Keratinocyte (primary cell): ENCODE results near the gene CD81.

Experiments used
- EZH2 ChIP-seq: IDR thresholded peaks from one replicate; pipeline ENCODE4 v1.6.1; 2012; ENCODE audit warnings: inconsistent platforms, mild to moderate bottlenecking, low read length, moderate library complexity
- TF ChIP-seq, protein P1 (sequence below), 3 experiments: IDR thresholded peaks in 1 of 3; conservative IDR thresholded peaks in 1 of 3; optimal IDR thresholded peaks in 1 of 3; 2 replicates in 2 of 3; 3 replicates in 1 of 3; pipeline versions ENCODE3 to v1.5.1; 2011; ENCODE audit warnings: low read length in 3 of 3, mild to moderate bottlenecking in 3 of 3, moderate library complexity in 2 of 3, control low read depth in 1 of 3, inconsistent platforms in 1 of 3; ENCODE audit not compliant: insufficient read depth in 2 of 3; ENCODE audit errors: extremely low read depth in 1 of 3

DNA sequence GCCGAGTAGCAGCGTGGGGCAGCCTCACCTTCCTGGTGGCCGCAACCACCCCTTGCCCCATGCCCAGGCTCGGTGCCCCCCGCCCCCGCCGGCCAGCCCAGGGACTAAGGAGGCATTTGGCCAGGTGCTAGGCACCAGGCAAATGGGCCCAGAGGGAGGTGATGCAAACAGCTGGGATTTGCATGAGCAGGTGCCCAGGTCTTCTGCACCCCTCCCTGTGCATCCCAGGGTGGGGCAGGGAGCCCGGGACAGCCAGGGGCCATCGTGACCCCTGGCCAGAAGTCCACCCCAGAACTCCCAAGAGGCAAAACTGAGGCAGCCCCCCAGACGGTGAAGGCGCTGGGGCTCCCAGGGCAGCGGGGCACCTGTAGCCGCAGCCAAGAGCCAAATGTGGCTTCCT is 49.1 kb downstream of the CD81 start:
- TF ChIP-seq, protein P1, sequence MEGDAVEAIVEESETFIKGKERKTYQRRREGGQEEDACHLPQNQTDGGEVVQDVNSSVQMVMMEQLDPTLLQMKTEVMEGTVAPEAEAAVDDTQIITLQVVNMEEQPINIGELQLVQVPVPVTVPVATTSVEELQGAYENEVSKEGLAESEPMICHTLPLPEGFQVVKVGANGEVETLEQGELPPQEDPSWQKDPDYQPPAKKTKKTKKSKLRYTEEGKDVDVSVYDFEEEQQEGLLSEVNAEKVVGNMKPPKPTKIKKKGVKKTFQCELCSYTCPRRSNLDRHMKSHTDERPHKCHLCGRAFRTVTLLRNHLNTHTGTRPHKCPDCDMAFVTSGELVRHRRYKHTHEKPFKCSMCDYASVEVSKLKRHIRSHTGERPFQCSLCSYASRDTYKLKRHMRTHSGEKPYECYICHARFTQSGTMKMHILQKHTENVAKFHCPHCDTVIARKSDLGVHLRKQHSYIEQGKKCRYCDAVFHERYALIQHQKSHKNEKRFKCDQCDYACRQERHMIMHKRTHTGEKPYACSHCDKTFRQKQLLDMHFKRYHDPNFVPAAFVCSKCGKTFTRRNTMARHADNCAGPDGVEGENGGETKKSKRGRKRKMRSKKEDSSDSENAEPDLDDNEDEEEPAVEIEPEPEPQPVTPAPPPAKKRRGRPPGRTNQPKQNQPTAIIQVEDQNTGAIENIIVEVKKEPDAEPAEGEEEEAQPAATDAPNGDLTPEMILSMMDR (optimal IDR thresholded peaks at IDR 0.05 in 1 of 3, IDR thresholded peaks at IDR 0.05 in 1 of 3, conservative IDR thresholded peaks at IDR 0.05 in 1 of 3; ENCODE audit: extremely low read depth in 1 of 3, insufficient read depth in 2 of 3, low read length in 3 of 3) = no peak
- no peak for TF ChIP-seq EZH2
